ENCODE measurements around the gene TIGD3. TPM values are rescaled to one million over a fixed set of nuclear protein-coding genes. Genes with fewer than 3 reads are reported as not detected.

Gene TIGD3
- total and polyA plus RNA-seq, 2 of the 13 experiments (the other 11 are each of a cell fraction or from before 2014, with no cell fraction given) = 0.49 to 4.9 TPM

DNA sequence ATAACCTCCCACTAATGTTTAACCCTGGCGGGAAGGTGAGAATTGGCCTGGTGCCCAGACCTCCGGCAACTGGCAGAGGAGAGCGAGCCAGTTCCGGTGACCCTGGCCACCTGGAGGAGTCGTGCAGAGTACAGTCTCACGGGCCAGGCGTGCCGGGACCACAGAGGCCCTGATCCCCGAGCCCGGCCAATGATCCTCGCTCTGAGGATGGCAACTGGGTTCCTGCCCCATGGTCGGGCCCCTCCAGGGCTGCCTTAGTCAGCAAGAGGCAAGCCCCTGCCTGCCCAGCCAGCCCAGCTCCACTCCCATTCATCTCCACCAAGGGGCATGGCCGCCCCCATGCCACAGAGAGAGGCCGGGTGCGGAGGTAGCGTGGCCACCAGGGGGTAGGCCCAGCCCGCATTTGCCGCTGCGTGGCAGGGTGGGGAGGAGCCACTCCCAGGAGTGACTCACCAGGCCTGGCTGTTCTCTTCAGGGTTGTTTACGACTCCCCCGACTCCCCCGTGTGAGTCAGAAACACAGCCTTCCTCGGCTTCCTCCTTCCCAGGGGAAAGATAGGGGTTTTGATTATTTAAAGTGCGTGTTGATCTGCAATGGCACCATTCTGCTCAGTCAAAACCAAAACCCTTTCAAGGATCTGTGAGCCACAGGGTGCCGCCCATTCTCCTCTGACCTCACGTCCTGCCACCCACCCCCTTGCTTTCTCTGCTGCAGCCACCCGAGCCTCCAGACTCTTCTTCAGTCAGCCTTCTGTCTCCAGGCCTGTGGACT is 27.7 kb downstream of the TIGD3 start, which contains the start of gene SLC25A45 (continued):
- TF ChIP-seq, protein P1, sequence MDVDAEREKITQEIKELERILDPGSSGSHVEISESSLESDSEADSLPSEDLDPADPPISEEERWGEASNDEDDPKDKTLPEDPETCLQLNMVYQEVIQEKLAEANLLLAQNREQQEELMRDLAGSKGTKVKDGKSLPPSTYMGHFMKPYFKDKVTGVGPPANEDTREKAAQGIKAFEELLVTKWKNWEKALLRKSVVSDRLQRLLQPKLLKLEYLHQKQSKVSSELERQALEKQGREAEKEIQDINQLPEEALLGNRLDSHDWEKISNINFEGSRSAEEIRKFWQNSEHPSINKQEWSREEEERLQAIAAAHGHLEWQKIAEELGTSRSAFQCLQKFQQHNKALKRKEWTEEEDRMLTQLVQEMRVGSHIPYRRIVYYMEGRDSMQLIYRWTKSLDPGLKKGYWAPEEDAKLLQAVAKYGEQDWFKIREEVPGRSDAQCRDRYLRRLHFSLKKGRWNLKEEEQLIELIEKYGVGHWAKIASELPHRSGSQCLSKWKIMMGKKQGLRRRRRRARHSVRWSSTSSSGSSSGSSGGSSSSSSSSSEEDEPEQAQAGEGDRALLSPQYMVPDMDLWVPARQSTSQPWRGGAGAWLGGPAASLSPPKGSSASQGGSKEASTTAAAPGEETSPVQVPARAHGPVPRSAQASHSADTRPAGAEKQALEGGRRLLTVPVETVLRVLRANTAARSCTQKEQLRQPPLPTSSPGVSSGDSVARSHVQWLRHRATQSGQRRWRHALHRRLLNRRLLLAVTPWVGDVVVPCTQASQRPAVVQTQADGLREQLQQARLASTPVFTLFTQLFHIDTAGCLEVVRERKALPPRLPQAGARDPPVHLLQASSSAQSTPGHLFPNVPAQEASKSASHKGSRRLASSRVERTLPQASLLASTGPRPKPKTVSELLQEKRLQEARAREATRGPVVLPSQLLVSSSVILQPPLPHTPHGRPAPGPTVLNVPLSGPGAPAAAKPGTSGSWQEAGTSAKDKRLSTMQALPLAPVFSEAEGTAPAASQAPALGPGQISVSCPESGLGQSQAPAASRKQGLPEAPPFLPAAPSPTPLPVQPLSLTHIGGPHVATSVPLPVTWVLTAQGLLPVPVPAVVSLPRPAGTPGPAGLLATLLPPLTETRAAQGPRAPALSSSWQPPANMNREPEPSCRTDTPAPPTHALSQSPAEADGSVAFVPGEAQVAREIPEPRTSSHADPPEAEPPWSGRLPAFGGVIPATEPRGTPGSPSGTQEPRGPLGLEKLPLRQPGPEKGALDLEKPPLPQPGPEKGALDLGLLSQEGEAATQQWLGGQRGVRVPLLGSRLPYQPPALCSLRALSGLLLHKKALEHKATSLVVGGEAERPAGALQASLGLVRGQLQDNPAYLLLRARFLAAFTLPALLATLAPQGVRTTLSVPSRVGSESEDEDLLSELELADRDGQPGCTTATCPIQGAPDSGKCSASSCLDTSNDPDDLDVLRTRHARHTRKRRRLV (CRISPR knock-in tag; IDR thresholded peaks at IDR 0.05) = no peak; the same call in 1 of the 2 replicates
- no peak for TF ChIP-seq ZNF260 (CRISPR knock-in tag; IDR thresholded peaks at IDR 0.05; ENCODE audit: borderline replicate concordance, low read depth)
- TF ChIP-seq PRMT3 (CRISPR knock-in tag; IDR thresholded peaks at IDR 0.05; ENCODE audit: borderline replicate concordance, low read depth) = no peak
- no peak for TF ChIP-seq CCAR2 (optimal IDR thresholded peaks at IDR 0.05; ENCODE audit: low read depth, low read length)
- peak; percentile 73; the same call in 1 of the 2 replicates for TF ChIP-seq KAT8 (CRISPR knock-in tag; IDR thresholded peaks at IDR 0.05)
- TF ChIP-seq ZNF766 (CRISPR knock-in tag; IDR thresholded peaks at IDR 0.05; ENCODE audit: borderline replicate concordance) = no peak
- TF ChIP-seq ZFP36L1 (CRISPR knock-in tag; IDR thresholded peaks at IDR 0.05) = no peak
- TF ChIP-seq, protein P2, sequence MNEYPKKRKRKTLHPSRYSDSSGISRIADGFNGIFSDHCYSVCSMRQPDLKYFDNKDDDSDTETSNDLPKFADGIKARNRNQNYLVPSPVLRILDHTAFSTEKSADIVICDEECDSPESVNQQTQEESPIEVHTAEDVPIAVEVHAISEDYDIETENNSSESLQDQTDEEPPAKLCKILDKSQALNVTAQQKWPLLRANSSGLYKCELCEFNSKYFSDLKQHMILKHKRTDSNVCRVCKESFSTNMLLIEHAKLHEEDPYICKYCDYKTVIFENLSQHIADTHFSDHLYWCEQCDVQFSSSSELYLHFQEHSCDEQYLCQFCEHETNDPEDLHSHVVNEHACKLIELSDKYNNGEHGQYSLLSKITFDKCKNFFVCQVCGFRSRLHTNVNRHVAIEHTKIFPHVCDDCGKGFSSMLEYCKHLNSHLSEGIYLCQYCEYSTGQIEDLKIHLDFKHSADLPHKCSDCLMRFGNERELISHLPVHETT (CRISPR knock-in tag; conservative IDR thresholded peaks at IDR 0.05) = peak; percentile 68
- TF ChIP-seq, protein P3, sequence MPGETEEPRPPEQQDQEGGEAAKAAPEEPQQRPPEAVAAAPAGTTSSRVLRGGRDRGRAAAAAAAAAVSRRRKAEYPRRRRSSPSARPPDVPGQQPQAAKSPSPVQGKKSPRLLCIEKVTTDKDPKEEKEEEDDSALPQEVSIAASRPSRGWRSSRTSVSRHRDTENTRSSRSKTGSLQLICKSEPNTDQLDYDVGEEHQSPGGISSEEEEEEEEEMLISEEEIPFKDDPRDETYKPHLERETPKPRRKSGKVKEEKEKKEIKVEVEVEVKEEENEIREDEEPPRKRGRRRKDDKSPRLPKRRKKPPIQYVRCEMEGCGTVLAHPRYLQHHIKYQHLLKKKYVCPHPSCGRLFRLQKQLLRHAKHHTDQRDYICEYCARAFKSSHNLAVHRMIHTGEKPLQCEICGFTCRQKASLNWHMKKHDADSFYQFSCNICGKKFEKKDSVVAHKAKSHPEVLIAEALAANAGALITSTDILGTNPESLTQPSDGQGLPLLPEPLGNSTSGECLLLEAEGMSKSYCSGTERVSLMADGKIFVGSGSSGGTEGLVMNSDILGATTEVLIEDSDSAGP (CRISPR knock-in tag; IDR thresholded peaks at IDR 0.05; ENCODE audit: borderline replicate concordance) = peak; percentile 95; the same call in 1 of the 2 replicates
- peak; percentile 96; the same call in 1 of the 2 replicates for TF ChIP-seq NRL (CRISPR knock-in tag; IDR thresholded peaks at IDR 0.05; ENCODE audit: borderline replicate concordance)
- TF ChIP-seq SRF (IDR thresholded peaks at IDR 0.05; ENCODE audit: low read depth, low read length) = peak; percentile 27; the same call in 1 of the 2 replicates
- no peak for TF ChIP-seq CEBPB (IDR thresholded peaks at IDR 0.05; ENCODE audit: borderline replicate concordance, low read depth, low read length)
- TF ChIP-seq ZNF101 (CRISPR knock-in tag; IDR thresholded peaks at IDR 0.05; ENCODE audit: borderline replicate concordance, low read depth) = no peak
- TF ChIP-seq, protein P4, sequence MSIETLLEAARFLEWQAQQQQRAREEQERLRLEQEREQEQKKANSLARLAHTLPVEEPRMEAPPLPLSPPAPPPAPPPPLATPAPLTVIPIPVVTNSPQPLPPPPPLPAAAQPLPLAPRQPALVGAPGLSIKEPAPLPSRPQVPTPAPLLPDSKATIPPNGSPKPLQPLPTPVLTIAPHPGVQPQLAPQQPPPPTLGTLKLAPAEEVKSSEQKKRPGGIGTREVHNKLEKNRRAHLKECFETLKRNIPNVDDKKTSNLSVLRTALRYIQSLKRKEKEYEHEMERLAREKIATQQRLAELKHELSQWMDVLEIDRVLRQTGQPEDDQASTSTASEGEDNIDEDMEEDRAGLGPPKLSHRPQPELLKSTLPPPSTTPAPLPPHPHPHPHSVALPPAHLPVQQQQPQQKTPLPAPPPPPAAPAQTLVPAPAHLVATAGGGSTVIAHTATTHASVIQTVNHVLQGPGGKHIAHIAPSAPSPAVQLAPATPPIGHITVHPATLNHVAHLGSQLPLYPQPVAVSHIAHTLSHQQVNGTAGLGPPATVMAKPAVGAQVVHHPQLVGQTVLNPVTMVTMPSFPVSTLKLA (IDR thresholded peaks at IDR 0.05) = peak; percentile 40; the same call in 1 of the 2 replicates
- 0 out of 2 replicates have a peak, but pooled peaks have one; percentile 47 for TF ChIP-seq ZNF24 (IDR thresholded peaks at IDR 0.05)
- TF ChIP-seq FOXK2 (IDR thresholded peaks at IDR 0.05) = peak; percentile 75
